HUES6 (cell line): ENCODE results near the gene GSS.

Experiments used
- H3K27ac ChIP-seq: 2 replicates; pipeline ENCODE4 v1.7.0; 2013; ENCODE audit warnings: low read depth, mild to moderate bottlenecking, low read length, inconsistent platforms
- H3K27me3 ChIP-seq: 2 replicates; pipeline ENCODE4 v1.6.1; 2013; ENCODE audit warnings: low read length; ENCODE audit not compliant: control insufficient read depth, insufficient read depth
- H3K36me3 ChIP-seq: 2 replicates; pipeline ENCODE4 v1.6.1; 2013; ENCODE audit warnings: low read length; ENCODE audit not compliant: control insufficient read depth, insufficient read depth
- H3K4me1 ChIP-seq: 2 replicates; pipeline ENCODE4 v1.6.1; 2013; ENCODE audit warnings: low read length; ENCODE audit not compliant: control insufficient read depth, insufficient read depth
- H3K4me3 ChIP-seq: 2 replicates; pipeline ENCODE4 v1.5.1; 2013; ENCODE audit warnings: low read depth, low read length
- H3K9ac ChIP-seq: one replicate; pipeline ENCODE4 v1.6.1; 2013; ENCODE audit warnings: mild to moderate bottlenecking, low read length
- H3K9me3 ChIP-seq: 2 replicates; pipeline ENCODE4 v1.6.1; 2013; ENCODE audit warnings: low read depth, low read length; ENCODE audit not compliant: control insufficient read depth, insufficient read depth

The GSS gene

DNA sequence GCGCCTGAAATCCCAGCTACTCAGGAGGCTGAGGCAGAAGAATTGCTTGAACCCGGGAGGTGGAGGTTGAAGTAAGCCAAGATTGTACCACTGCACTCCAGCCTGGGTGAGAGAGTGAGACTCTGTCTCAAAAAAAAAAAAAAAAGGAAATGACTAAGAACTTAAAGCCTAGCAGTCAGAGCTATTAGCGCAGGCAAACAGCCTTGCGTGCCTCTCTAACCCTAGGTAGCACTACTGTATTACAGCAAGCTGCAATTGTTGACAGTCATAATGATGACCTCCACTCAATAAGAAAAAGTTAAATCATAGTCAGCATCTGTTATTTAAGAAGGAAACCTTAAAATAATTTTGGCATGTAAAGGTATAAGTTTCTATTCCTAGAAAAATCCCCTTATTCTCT is 14.4 kb downstream of the GSS start:
- H3K27ac ChIP-seq: no peak overlapping the region
- H3K4me1 ChIP-seq: no peaks in the 10 kb centered on the region
- no peak overlapping the region for H3K9ac ChIP-seq
- H3K36me3 ChIP-seq: peaks cover 63% of the 10 kb centered on the region
- no peaks in the 10 kb centered on the region for H3K9me3 ChIP-seq
- H3K27me3 ChIP-seq: no peaks in the 10 kb centered on the region
- H3K4me3 ChIP-seq: no peak overlapping the region

DNA sequence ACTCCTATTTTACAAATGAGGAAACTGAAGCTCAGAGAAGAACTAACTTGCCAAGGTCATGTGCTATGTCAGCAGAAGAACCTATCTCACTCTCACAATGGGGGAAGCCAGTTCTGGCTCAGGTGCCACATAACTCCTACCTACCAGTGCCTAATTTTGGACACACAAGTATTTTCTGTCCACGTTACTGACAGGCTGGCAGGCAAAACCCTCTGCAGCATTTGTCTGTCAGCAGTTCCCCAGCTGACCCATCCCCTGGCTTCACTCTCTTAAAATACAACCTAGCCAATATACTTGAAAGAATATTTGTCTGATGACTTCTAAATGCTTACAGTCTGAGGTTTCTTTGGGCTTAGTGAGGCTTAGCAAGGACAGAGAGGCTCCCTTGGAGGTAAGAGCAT is 15.5 kb downstream of the GSS start:
- Histone ChIP-seq H3K9me3 (no peaks in the 10 kb centered on the region), H3K9ac (no peak overlapping the region), H3K27me3 (no peaks in the 10 kb centered on the region), H3K36me3 (peaks cover 58% of the 10 kb centered on the region), H3K4me1 (no peaks in the 10 kb centered on the region), H3K27ac (no peak overlapping the region), H3K4me3 (no peak overlapping the region)

- Histone ChIP-seq H3K36me3 (peaks cover 58% of the 10 kb centered on the region), H3K27ac (no peak overlapping the region)
Measured at GRCh38 chr20:34938466-34939163, 17.0 kb downstream of the GSS start.

GRCh38 chr20:34931771-34932170 is 23.8 kb downstream of the GSS start:
- Histone ChIP-seq H3K27ac (no peak overlapping the region), H3K27me3 (no peaks in the 10 kb centered on the region), H3K36me3 (peaks cover 71% of the 10 kb centered on the region), H3K9ac (no peak overlapping the region), H3K9me3 (no peaks in the 10 kb centered on the region), H3K4me1 (no peaks in the 10 kb centered on the region), H3K4me3 (no peak overlapping the region)

More at GRCh38 chr20:34938466-34939163, 17.0 kb downstream of the GSS start:
- Histone ChIP-seq H3K4me3 (no peak overlapping the region), H3K9ac (no peak overlapping the region), H3K9me3 (no peaks in the 10 kb centered on the region), H3K27me3 (no peaks in the 10 kb centered on the region), H3K4me1 (no peaks in the 10 kb centered on the region)

- Histone ChIP-seq H3K9me3 (peaks cover 2% of the 10 kb centered on the region; the same call in 1 of the 2 replicates), H3K4me1 (no peaks in the 10 kb centered on the region), H3K27ac (no peak overlapping the region), H3K9ac (no peak overlapping the region), H3K36me3 (peaks cover 88% of the 10 kb centered on the region), H3K4me3 (no peak overlapping the region), H3K27me3 (no peaks in the 10 kb centered on the region)
Measured at GRCh38 chr20:34928411-34928810, 27.2 kb downstream of the GSS start.

DNA sequence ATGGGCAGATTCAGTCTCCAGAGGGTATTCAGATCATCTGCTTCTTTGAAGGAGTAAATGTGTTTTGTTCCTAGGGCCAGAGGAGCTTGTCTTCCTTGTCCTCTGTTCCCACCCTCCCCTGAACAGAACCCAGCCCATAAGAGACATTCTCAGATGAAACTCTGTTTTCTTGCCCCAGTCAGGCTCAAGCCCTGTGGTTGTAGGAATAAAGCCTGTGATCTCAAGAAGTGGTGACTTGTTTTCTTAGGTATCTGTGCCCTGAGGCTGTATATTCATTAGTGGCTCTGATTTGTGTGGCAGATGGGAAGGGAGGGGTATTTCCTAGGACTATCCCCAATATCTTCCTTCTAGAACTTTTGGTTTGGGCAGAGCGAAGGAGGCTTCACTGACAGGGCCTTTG is 27.9 kb downstream of the GSS start:
- Histone ChIP-seq H3K9me3 (peaks cover 8% of the 10 kb centered on the region; the same call in 1 of the 2 replicates), H3K4me1 (no peaks in the 10 kb centered on the region), H3K9ac (no peak overlapping the region), H3K27ac (no peak overlapping the region), H3K4me3 (no peak overlapping the region), H3K27me3 (no peaks in the 10 kb centered on the region), H3K36me3 (peaks cover 90% of the 10 kb centered on the region)

DNA sequence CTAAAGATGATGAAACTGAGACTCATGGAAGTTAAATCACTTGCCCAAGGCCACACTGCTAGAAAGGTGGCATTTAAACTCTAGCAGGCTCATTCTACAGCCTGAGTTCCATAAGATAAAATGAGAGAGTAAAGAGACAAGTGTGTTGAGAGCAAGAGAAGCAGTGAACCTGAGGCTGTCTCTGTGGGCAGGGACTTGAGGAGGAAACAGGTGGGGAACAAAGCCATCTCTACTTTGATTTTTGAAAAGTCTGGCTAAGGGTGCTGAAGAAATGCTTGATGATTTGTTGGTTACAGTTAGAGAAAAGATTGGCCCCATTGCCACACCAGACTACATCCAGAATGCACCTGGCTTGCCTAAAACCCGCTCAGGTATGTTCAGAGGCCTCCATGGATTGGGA is 29.0 kb downstream of the GSS start:
- H3K9ac ChIP-seq: no peak overlapping the region
- H3K9me3 ChIP-seq: peaks cover 8% of the 10 kb centered on the region; the same call in 1 of the 2 replicates
- no peak overlapping the region for H3K27ac ChIP-seq
- H3K4me3 ChIP-seq: no peak overlapping the region
- no peaks in the 10 kb centered on the region for H3K4me1 ChIP-seq
- H3K36me3 ChIP-seq: peaks cover 93% of the 10 kb centered on the region
- no peaks in the 10 kb centered on the region for H3K27me3 ChIP-seq

DNA sequence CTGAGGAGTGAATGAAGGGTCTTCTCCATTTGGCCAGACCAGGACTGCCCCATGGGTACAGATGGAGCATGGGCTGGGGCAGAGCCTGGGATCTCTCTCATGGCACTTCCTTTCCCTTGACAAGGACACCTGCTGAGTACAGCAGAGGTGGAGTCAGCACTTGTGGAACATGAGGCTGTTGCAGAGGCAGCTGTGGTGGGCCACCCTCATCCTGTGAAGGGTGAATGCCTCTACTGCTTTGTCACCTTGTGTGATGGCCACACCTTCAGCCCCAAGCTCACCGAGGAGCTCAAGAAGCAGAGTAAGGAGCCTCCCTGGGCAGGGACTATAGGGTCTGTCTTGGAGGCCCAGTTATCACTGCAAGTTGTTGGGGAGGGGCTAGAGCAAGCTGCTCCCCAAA is 29.6 kb downstream of the GSS start:
- no peaks in the 10 kb centered on the region for H3K4me1 ChIP-seq
- peaks cover 8% of the 10 kb centered on the region; the same call in 1 of the 2 replicates for H3K9me3 ChIP-seq
- no peak overlapping the region for H3K4me3 ChIP-seq
- H3K27me3 ChIP-seq: no peaks in the 10 kb centered on the region
- H3K9ac ChIP-seq: no peak overlapping the region
- H3K36me3 ChIP-seq: peaks cover 93% of the 10 kb centered on the region
- no peak overlapping the region for H3K27ac ChIP-seq

DNA sequence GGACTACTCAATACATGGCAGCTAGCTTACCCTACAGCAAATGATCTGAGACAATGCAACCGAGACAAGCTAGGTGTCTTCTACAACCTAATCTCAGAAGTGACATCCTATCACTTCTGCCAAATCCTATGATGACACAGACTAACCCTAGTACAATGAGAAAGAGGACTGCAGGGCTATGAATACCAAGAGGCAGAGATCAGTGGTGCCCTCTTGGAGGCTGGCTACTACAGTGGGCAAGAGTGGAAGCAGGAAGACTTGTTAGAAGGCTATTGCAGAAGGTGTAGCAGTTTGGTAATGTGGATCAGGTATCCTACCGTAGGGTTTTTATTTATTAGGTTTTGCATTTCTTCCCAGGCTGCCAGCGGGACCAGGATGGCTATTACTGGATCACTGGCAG is 30.3 kb downstream of the GSS start:
- Histone ChIP-seq H3K9ac (no peak overlapping the region), H3K27me3 (no peaks in the 10 kb centered on the region), H3K4me1 (no peaks in the 10 kb centered on the region), H3K36me3 (peaks cover 93% of the 10 kb centered on the region), H3K27ac (no peak overlapping the region), H3K4me3 (no peak overlapping the region), H3K9me3 (peaks cover 8% of the 10 kb centered on the region; the same call in 1 of the 2 replicates)

GRCh38 chr20:34923414-34923813 is 32.2 kb downstream of the GSS start:
- no peak overlapping the region for H3K4me3 ChIP-seq
- H3K27ac ChIP-seq: no peak overlapping the region
- no peaks in the 10 kb centered on the region for H3K4me1 ChIP-seq
- no peaks in the 10 kb centered on the region for H3K27me3 ChIP-seq
- H3K9ac ChIP-seq: no peak overlapping the region
- H3K36me3 ChIP-seq: peaks cover 84% of the 10 kb centered on the region
- peaks cover 8% of the 10 kb centered on the region; the same call in 1 of the 2 replicates for H3K9me3 ChIP-seq

GRCh38 chr20:34922654-34923381 is 32.8 kb downstream of the GSS start:
- Histone ChIP-seq H3K27ac (no peak overlapping the region), H3K9ac (no peak overlapping the region), H3K4me1 (no peaks in the 10 kb centered on the region), H3K36me3 (peaks cover 81% of the 10 kb centered on the region), H3K4me3 (no peak overlapping the region), H3K27me3 (no peaks in the 10 kb centered on the region), H3K9me3 (peaks cover 8% of the 10 kb centered on the region; the same call in 1 of the 2 replicates)
